RKO (cell line): ENCODE data around the gene CDC20B.

Experiments
- DNase-seq: peaks from one replicate; pipeline ENCODE4 v3.0.0-alpha.2; 2016; ENCODE audit warnings: low spot score

CDC20B gene

GRCh38 chr5:55172937-55173686 lies at the start of gene CDC20B:
Gene CDC20B (minus strand): TSS chr5:55173177. CDS start chr5:55173000, 177 bp downstream.
- DNase-seq = peak; percentile 85

- no peak for DNase-seq
Measured at GRCh38 chr5:55222092-55222984, 49.4 kb upstream of the CDC20B start.

- no peak for DNase-seq
Measured at GRCh38 chr5:55220433-55221185, 47.6 kb upstream of the CDC20B start.

GRCh38 chr5:55219770-55220169 lies 46.8 kb upstream of the CDC20B start:
- no peak for DNase-seq

- no peak for DNase-seq
Measured at GRCh38 chr5:55218967-55219366, 46.0 kb upstream of the CDC20B start.

GRCh38 chr5:55211184-55211874 lies 38.4 kb upstream of the CDC20B start:
- no peak for DNase-seq

GRCh38 chr5:55205001-55205400 lies 32.0 kb upstream of the CDC20B start:
- no peak for DNase-seq

GRCh38 chr5:55191165-55191564 lies 18.2 kb upstream of the CDC20B start:
- DNase-seq = no peak

GRCh38 chr5:55188656-55189540 lies 15.9 kb upstream of the CDC20B start:
- DNase-seq = no peak

GRCh38 chr5:55187370-55187769 lies 14.4 kb upstream of the CDC20B start:
- DNase-seq = peak; percentile 65

- DNase-seq = no peak
Measured at GRCh38 chr5:55180016-55180415, 7.0 kb upstream of the CDC20B start.

- DNase-seq = no peak
Measured at GRCh38 chr5:55177078-55177477, 4.1 kb upstream of the CDC20B start.

GRCh38 chr5:55176176-55176818 lies 3.3 kb upstream of the CDC20B start:
- peak; percentile 86 for DNase-seq

- DNase-seq = peak; percentile 22
Measured at GRCh38 chr5:55175781-55176175, 2.8 kb upstream of the CDC20B start.

GRCh38 chr5:55173687-55174230 lies 782 bp upstream of the CDC20B start:
- DNase-seq = peak; percentile 30

GRCh38 chr5:55172051-55172899 lies 702 bp downstream of the CDC20B start:
- peak; percentile 90 for DNase-seq

- DNase-seq = no peak
Measured at GRCh38 chr5:55171471-55171870, 1.5 kb downstream of the CDC20B start.

GRCh38 chr5:55162666-55163065 lies 10.3 kb downstream of the CDC20B start:
- DNase-seq = no peak
